GM10266 (cell line): ENCODE measurements around the gene PDHX.

Experiments used
- DNase-seq: peaks from one replicate; pipeline ENCODE4 v3.0.0; 2012; ENCODE audit errors: extremely low spot score
- CTCF ChIP-seq: IDR thresholded peaks from 2 replicates; pipeline ENCODE4 v1.5.1; 2012; ENCODE audit warnings: mild to moderate bottlenecking, low read depth; ENCODE audit not compliant: control insufficient read depth, insufficient read depth; ENCODE audit errors: missing control alignments

Gene PDHX

GRCh38 chr11:35031867-35032266 lies 115.4 kb downstream of the PDHX start:
- DNase-seq = no peak
- no peak for TF ChIP-seq CTCF

- no peak for DNase-seq
- TF ChIP-seq CTCF = no peak
Measured at GRCh38 chr11:35033011-35033410, 116.6 kb downstream of the PDHX start.

GRCh38 chr11:35034401-35034800 lies 118.0 kb downstream of the PDHX start:
- no peak for TF ChIP-seq CTCF
- DNase-seq = no peak

GRCh38 chr11:35035894-35036408 lies 119.5 kb downstream of the PDHX start:
- no peak for TF ChIP-seq CTCF
- DNase-seq = peak; percentile 13

- DNase-seq = no peak
- TF ChIP-seq CTCF = no peak
Measured at GRCh38 chr11:35036639-35037038, 120.2 kb downstream of the PDHX start.

GRCh38 chr11:35038211-35038928 lies 122.0 kb downstream of the PDHX start:
- TF ChIP-seq CTCF = no peak

GRCh38 chr11:35039076-35039475 lies 122.7 kb downstream of the PDHX start:
- no peak for DNase-seq
- no peak for TF ChIP-seq CTCF

More at GRCh38 chr11:35038211-35038928, 122.0 kb downstream of the PDHX start:
- no peak for DNase-seq
